IMR-90 (cell line): ENCODE measurements around the gene PTCH1. TPM values are rescaled to one million over a fixed set of nuclear protein-coding genes. Genes with fewer than 3 reads are reported as not detected.

ENCODE experiments used
- ATAC-seq: fragments of 200-7000 bp; cut with Tn5 transposase; 2 replicates; pipeline ENCODE4 v1.9.1; 2020; ENCODE audit warnings: low read depth, mild to moderate bottlenecking, moderate library complexity
- BruUV-seq: library from RNA; stranded (reverse); fragments of 400-500 nt; replicated peaks from 2 replicates; lab custom pipeline; 2021; lab: Mats Ljungman, UMichigan
- CTCF ChIA-PET: fragments of 300-600 bp; formaldehyde crosslinking; extraction: SDS; loops from one replicate; lab custom pipeline; 2021; ENCODE audit warnings: antibody characterized with exemption; lab: Yijun Ruan, JAX
- POLR2A ChIA-PET: fragments of 300-600 bp; sonication (Branson Sonifier 250); formaldehyde crosslinking; loops from one replicate; lab custom pipeline; 2022; ENCODE audit warnings: antibody characterized with exemption; ENCODE audit not compliant: unreplicated experiment; lab: Charles Lee
- DNase-seq: peaks from one replicate; pipeline ENCODE4 v3.0.0; 2013
- H2AFZ ChIP-seq: replicated peaks from 2 replicates; pipeline ENCODE3; 2013; ENCODE audit warnings: low read length, mild to moderate bottlenecking; ENCODE audit not compliant: poor library complexity
- H2AK5ac ChIP-seq: 2 replicates; pipeline ENCODE4 v1.6.1; 2013; ENCODE audit warnings: low read depth, low read length, inconsistent platforms
- H2AK9ac ChIP-seq: replicated peaks from 2 replicates; pipeline ENCODE3; 2013; ENCODE audit warnings: mild to moderate bottlenecking, low read depth, low read length, moderate library complexity; ENCODE audit not compliant: poor library complexity
- H2BK120ac ChIP-seq: 2 replicates; pipeline ENCODE4 v1.6.1; 2013; ENCODE audit warnings: low read depth, low read length, inconsistent platforms
- H2BK15ac ChIP-seq: 3 replicates; pipeline ENCODE4 v1.6.1; 2013; ENCODE audit warnings: low read depth, low read length, inconsistent platforms
- H2BK20ac ChIP-seq: 2 replicates; pipeline ENCODE4 v1.6.1; 2013; ENCODE audit warnings: low read depth, mild to moderate bottlenecking, inconsistent platforms, low read length, moderate library complexity
- H2BK5ac ChIP-seq: 2 replicates; pipeline ENCODE4 v1.6.1; 2013; ENCODE audit warnings: mild to moderate bottlenecking, low read depth, low read length, inconsistent platforms; ENCODE audit not compliant: poor library complexity, severe bottlenecking
- H3K14ac ChIP-seq: replicated peaks from 2 replicates; pipeline ENCODE4 v1.6.1; 2013; ENCODE audit warnings: low read depth, low read length, inconsistent platforms
- H3K18ac ChIP-seq: 2 replicates; pipeline ENCODE4 v1.6.1; 2013; ENCODE audit warnings: low read depth, low read length, control low read depth
- H3K23ac ChIP-seq: 2 replicates; pipeline ENCODE4 v1.6.1; 2013; ENCODE audit warnings: low read depth, low read length, inconsistent platforms
- H3K27ac ChIP-seq: 2 replicates; pipeline ENCODE4 v1.5.1; 2013; ENCODE audit warnings: mild to moderate bottlenecking, control low read depth, low read length; ENCODE audit not compliant: insufficient read depth
- H3K27me3 ChIP-seq: 2 replicates; pipeline ENCODE4 v1.6.1; 2013; ENCODE audit warnings: low read length; ENCODE audit not compliant: control insufficient read depth, insufficient read depth
- H3K36me3 ChIP-seq: 2 replicates; pipeline ENCODE4 v1.6.1; 2013; ENCODE audit warnings: low read length, mixed read lengths; ENCODE audit not compliant: control insufficient read depth, insufficient read depth
- H3K4ac ChIP-seq: 2 replicates; pipeline ENCODE4 v1.6.1; 2013; ENCODE audit warnings: low read depth, low read length, inconsistent platforms
- H3K4me1 ChIP-seq: 2 replicates; pipeline ENCODE4 v1.6.1; 2013; ENCODE audit warnings: low read length, mixed read lengths; ENCODE audit not compliant: control insufficient read depth, insufficient read depth
- H3K4me2 ChIP-seq: 2 replicates; pipeline ENCODE4 v1.6.1; 2013; ENCODE audit warnings: low read depth, mild to moderate bottlenecking, control low read depth, low read length, moderate library complexity
- H3K4me3 ChIP-seq: 2 replicates; pipeline ENCODE4 v1.5.1; 2013; ENCODE audit warnings: low read depth, mild to moderate bottlenecking, control low read depth, low read length, moderate library complexity; ENCODE audit not compliant: insufficient read depth
- H3K56ac ChIP-seq: 2 replicates; pipeline ENCODE4 v1.6.1; 2013; ENCODE audit warnings: low read length, inconsistent platforms; ENCODE audit not compliant: insufficient read depth; ENCODE audit errors: extremely low read depth
- H3K79me1 ChIP-seq, 2 experiments: 2 replicates each; pipeline ENCODE4 v1.6.1; 2013; ENCODE audit warnings: low read length in 2 of 2, inconsistent platforms in 1 of 2, low read depth in 1 of 2
- H3K9ac ChIP-seq: 2 replicates; pipeline ENCODE4 v1.6.1; 2013; ENCODE audit warnings: low read depth, low read length, control low read depth
- H3K9me1 ChIP-seq: 2 replicates; pipeline ENCODE4 v1.6.1; 2013; ENCODE audit warnings: low read length, inconsistent platforms; ENCODE audit not compliant: insufficient read depth
- H3K9me3 ChIP-seq: 2 replicates; pipeline ENCODE4 v1.6.1; 2013; ENCODE audit warnings: low read length; ENCODE audit not compliant: control insufficient read depth, insufficient read depth
- H4K20me1 ChIP-seq: 2 replicates; pipeline ENCODE4 v1.6.1; 2013; ENCODE audit warnings: low read length, inconsistent platforms; ENCODE audit not compliant: insufficient read depth
- H4K5ac ChIP-seq: 2 replicates; pipeline ENCODE4 v1.6.1; 2013; ENCODE audit warnings: mild to moderate bottlenecking, low read depth, low read length, control low read depth
- H4K8ac ChIP-seq, 2 experiments: 2 replicates each; pipeline ENCODE4 v1.6.1; 2013; ENCODE audit warnings: low read depth in 2 of 2, low read length in 2 of 2, control low read depth in 1 of 2, inconsistent platforms in 1 of 2
- H4K91ac ChIP-seq: 2 replicates; pipeline ENCODE4 v1.6.1; 2013; ENCODE audit warnings: low read depth, low read length, inconsistent platforms; ENCODE audit not compliant: insufficient read depth
- BHLHE40 ChIP-seq: fragments of 150-350 bp; IDR thresholded peaks from 2 replicates; pipeline ENCODE4 v1.6.1; 2016; ENCODE audit warnings: mild to moderate bottlenecking, low read depth, low read length
- CEBPB ChIP-seq: IDR thresholded peaks from 2 replicates; pipeline ENCODE4 v1.6.1; 2012; ENCODE audit warnings: low read depth, low read length, improper control_type of control experiment
- CHD1 ChIP-seq: IDR thresholded peaks from 2 replicates; pipeline ENCODE4 v1.6.1; 2012; ENCODE audit warnings: low read depth, low read length, improper control_type of control experiment
- ELK1 ChIP-seq: fragments of 150-350 bp; IDR thresholded peaks from 2 replicates; pipeline ENCODE4 v1.6.1; 2016; ENCODE audit warnings: low read depth, mild to moderate bottlenecking, low read length, moderate library complexity, borderline replicate concordance
- FOS ChIP-seq: fragments of 150-350 bp; IDR thresholded peaks from 2 replicates; pipeline ENCODE4 v1.6.1; 2016; ENCODE audit warnings: low read depth, low read length
- MAZ ChIP-seq: IDR thresholded peaks from 2 replicates; pipeline ENCODE4 v1.6.1; 2012; ENCODE audit warnings: low read depth, mild to moderate bottlenecking, low read length, improper control_type of control experiment, moderate library complexity, borderline replicate concordance
- MXI1 ChIP-seq: IDR thresholded peaks from 2 replicates; pipeline ENCODE4 v1.6.1; 2012; ENCODE audit warnings: low read depth, mild to moderate bottlenecking, low read length, moderate library complexity, borderline replicate concordance
- NFE2L2 ChIP-seq: fragments of 150-350 bp; IDR thresholded peaks from 2 replicates; pipeline ENCODE4 v1.6.1; 2016; ENCODE audit warnings: low read depth, mild to moderate bottlenecking, low read length
- POLR2A ChIP-seq: IDR thresholded peaks from 2 replicates; pipeline ENCODE4 v1.6.1; 2012; ENCODE audit warnings: mild to moderate bottlenecking, low read depth, low read length
- RAD21 ChIP-seq: IDR thresholded peaks from 2 replicates; pipeline ENCODE4 v1.6.1; 2012; ENCODE audit warnings: low read length, improper control_type of control experiment
- RCOR1 ChIP-seq: IDR thresholded peaks from 2 replicates; pipeline ENCODE4 v1.6.1; 2012; ENCODE audit warnings: mild to moderate bottlenecking, low read length, improper control_type of control experiment; ENCODE audit not compliant: insufficient replicate concordance
- RFX5 ChIP-seq: IDR thresholded peaks from 2 replicates; pipeline ENCODE4 v1.8.0; 2012; ENCODE audit warnings: low read depth, mild to moderate bottlenecking, low read length, moderate library complexity
- WGBS, 2 experiments: methylation state at CpG; one replicate each; pipeline versions ENCODE4 v1.1.5 to v1.1.7; 2013; ENCODE audit warnings: missing lambda C conversion rate in 2 of 2; ENCODE audit not compliant: insufficient read length in 1 of 2; ENCODE audit errors: extremely low coverage in 2 of 2; 5-methylcytosine and 5-hydroxymethylcytosine counted together
- dilution Hi-C: fragments of 300-500 bp; cut with HindIII; formaldehyde crosslinking; loops from one replicate; pipeline ENCODE4 v1.14.3; 2018; ENCODE audit warnings: low sequenced_read_pairs; ENCODE audit not compliant: unreplicated experiment
- in situ Hi-C: fragments of 300-500 bp; cut with MboI; formaldehyde crosslinking; loops from 3 replicates; pipeline ENCODE4 v1.14.3; 2019; ENCODE audit warnings: low sequenced_read_pairs, inconsistent platforms, mixed read lengths
- intact Hi-C: fragments of 100-400 bp; cut with micrococcal nuclease; formaldehyde crosslinking; loops from 2 replicates; pipeline ENCODE4 v1.10.0; 2022
- polyA plus RNA-seq, 3 experiments: library from polyadenylated mRNA; depleted of rRNA; stranded (reverse); fragments of >200 nt; gene quantifications; 2 replicates each; pipeline ENCODE4 v1.2.3, GENCODE V29; 2012; ENCODE audit warnings: low replicate concordance in 1 of 3
- total RNA-seq: library from RNA; depleted of rRNA; stranded (reverse); fragments of >200 nt; gene quantifications from 2 replicates; pipeline ENCODE4 v1.2.3, GENCODE V29; 2012
- TF ChIP-seq, protein P1 (sequence below): conservative IDR thresholded peaks from 2 replicates; pipeline ENCODE4 v1.5.1; 2012; ENCODE audit warnings: mild to moderate bottlenecking, low read depth, low read length, improper control_type of control experiment

Gene PTCH1
- total and polyA plus RNA-seq, 2 of the 4 experiments (the other 2 are of a cell fraction) = 4.1 to 5.0 TPM

DNA sequence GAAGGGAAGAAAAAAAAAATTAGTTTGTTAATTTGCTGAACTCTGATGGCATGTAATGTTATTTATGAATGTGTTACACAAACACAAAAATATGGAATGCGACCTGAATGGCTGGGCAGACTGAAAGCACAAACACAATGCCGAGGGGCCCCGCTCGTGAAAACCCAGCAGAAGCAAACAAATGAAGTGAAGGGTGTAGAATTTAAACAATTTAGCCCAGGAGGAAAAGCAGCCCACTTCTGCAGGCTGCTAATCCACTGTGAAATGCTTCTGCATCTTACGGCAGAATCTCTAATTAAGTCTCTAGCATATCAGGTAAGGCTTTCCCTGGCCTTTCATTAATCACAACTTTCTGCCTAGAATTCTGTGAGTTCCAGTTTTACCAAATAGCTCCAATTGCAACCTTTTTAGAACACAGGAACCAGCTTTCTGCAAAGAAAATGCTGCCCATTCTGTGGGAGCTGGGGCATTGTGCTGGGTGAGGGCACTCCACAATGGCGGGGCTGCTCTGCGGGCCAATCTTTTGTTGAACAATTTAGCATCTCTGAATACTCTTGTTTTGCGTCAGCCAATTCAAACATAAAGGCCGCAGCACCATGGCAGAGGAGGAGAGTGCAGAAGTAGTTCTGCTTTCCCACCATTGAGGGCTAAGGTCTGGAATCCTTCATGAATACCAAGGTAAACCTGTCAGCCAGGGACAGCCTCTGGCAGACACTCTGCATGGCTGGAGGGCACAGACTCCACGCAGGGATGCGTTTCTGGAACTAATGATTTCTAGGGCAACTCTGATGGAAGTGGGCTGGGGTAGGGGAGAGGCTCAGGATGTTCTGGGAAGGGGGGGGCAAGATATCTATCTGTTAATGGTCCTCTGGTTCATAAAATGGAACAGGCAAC, 66.4 kb downstream of the PTCH1 start:
- POLR2A ChIA-PET = no interaction called here

More for the DNA sequence above, 66.4 kb downstream of the PTCH1 start:
- no peaks in the 10 kb centered on the region for H4K20me1 ChIP-seq
- in situ Hi-C loops = no loop called here
- no peak overlapping the region for H3K56ac ChIP-seq
- peaks cover 10% of the 10 kb centered on the region for H3K4me1 ChIP-seq
- no peak overlapping the region for H3K18ac ChIP-seq
- no peak overlapping the region for H2AK9ac ChIP-seq
- WGBS, 2 experiments = 71% methylated on average over 5 of the region's 11 CpGs; no CpG with 5 or more reads in 1 of the 2 experiments
- no peaks in the 10 kb centered on the region; the same call in 1 of the 2 replicates for H3K9me1 ChIP-seq
- intact Hi-C loops = loop anchor here (5.0 kb wide), 1 partner anchor 143 kb away; no protein-coding TSS in a partner anchor
- no peak overlapping the region for H4K8ac ChIP-seq
- no peaks in the 10 kb centered on the region for H3K27me3 ChIP-seq
- dilution Hi-C loops = no loop called here
- no peak overlapping the region for H3K4me2 ChIP-seq
- ATAC-seq = peak; percentile 42
- no peak overlapping the region for H2AFZ ChIP-seq
- H4K91ac ChIP-seq = no peak overlapping the region; the same call in 1 of the 2 replicates
- no peak overlapping the region for H3K4me3 ChIP-seq
- H3K4ac ChIP-seq = peak overlapping the region; percentile 17; the same call in 1 of the 2 replicates
- BruUV-seq = no TSS peak
- no peak overlapping the region for H3K9ac ChIP-seq
- CTCF ChIA-PET = interaction anchor here (1.1 kb wide), 1 partner anchor 48 kb away, joined by 3 read pairs; no protein-coding TSS in a partner anchor
- H3K9me3 ChIP-seq = no peaks in the 10 kb centered on the region
- no peak overlapping the region for H2BK20ac ChIP-seq
- no peak overlapping the region for H2AK5ac ChIP-seq
- TF ChIP-seq MXI1 (no peak), ELK1 (no peak), POLR2A (no peak), BHLHE40 (no peak), MAZ (no peak), FOS (no peak), RFX5 (no peak), NFE2L2 (no peak), CHD1 (no peak), CEBPB (no peak), RCOR1 (no peak), RAD21 (no peak)
- TF ChIP-seq, protein P1, sequence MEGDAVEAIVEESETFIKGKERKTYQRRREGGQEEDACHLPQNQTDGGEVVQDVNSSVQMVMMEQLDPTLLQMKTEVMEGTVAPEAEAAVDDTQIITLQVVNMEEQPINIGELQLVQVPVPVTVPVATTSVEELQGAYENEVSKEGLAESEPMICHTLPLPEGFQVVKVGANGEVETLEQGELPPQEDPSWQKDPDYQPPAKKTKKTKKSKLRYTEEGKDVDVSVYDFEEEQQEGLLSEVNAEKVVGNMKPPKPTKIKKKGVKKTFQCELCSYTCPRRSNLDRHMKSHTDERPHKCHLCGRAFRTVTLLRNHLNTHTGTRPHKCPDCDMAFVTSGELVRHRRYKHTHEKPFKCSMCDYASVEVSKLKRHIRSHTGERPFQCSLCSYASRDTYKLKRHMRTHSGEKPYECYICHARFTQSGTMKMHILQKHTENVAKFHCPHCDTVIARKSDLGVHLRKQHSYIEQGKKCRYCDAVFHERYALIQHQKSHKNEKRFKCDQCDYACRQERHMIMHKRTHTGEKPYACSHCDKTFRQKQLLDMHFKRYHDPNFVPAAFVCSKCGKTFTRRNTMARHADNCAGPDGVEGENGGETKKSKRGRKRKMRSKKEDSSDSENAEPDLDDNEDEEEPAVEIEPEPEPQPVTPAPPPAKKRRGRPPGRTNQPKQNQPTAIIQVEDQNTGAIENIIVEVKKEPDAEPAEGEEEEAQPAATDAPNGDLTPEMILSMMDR = no peak
- peaks cover 60% of the 10 kb centered on the region for H3K36me3 ChIP-seq
- H3K27ac ChIP-seq = no peak overlapping the region
- H2BK15ac ChIP-seq = no peak overlapping the region
- H3K79me1 ChIP-seq = no peaks in the 10 kb centered on the region
- no peak overlapping the region for H3K23ac ChIP-seq
- H2BK5ac ChIP-seq = no peak overlapping the region
- no peak overlapping the region for H3K14ac ChIP-seq
- H4K5ac ChIP-seq = no peak overlapping the region
- no peak overlapping the region for H2BK120ac ChIP-seq
- no peak for DNase-seq
